NCI-H526 (cell line): Measurements from ENCODE around the gene KCNK10.

Experiments
- DNase-seq, 2 experiments: peaks; one replicate each; lab custom pipeline; 2025; lab: John Stamatoyannopoulos, UW

Gene KCNK10

GRCh38 chr14:88321692-88322503 lies 1.2 kb downstream of the KCNK10 start:
- peak in 1 of 2 experiments; percentile 28 for DNase-seq

- DNase-seq, result no peak
These were observed 4.7 kb downstream of the KCNK10 start for GRCh38 chr14:88318406-88318805.

GRCh38 chr14:88316521-88316920 lies 6.5 kb downstream of the KCNK10 start:
- no peak for DNase-seq

GRCh38 chr14:88312257-88312656 lies 10.8 kb downstream of the KCNK10 start:
- DNase-seq, result no peak

- DNase-seq, result no peak
These were observed 11.3 kb downstream of the KCNK10 start for GRCh38 chr14:88311780-88312179.

GRCh38 chr14:88310449-88310848 lies 12.6 kb downstream of the KCNK10 start:
- no peak for DNase-seq

- no peak for DNase-seq
These were observed 13.0 kb downstream of the KCNK10 start for GRCh38 chr14:88310021-88310420.

GRCh38 chr14:88305528-88306322 lies 17.3 kb downstream of the KCNK10 start:
- DNase-seq, result no peak

- DNase-seq, result no peak
These were observed 20.0 kb downstream of the KCNK10 start for GRCh38 chr14:88303041-88303440.

GRCh38 chr14:88301381-88301780 lies 21.7 kb downstream of the KCNK10 start:
- DNase-seq, result no peak

- DNase-seq, result no peak
These were observed 22.3 kb downstream of the KCNK10 start for GRCh38 chr14:88300817-88301216.

GRCh38 chr14:88299865-88300530 lies 23.1 kb downstream of the KCNK10 start:
- DNase-seq, result no peak

- no peak for DNase-seq
These were observed 25.8 kb downstream of the KCNK10 start for GRCh38 chr14:88297306-88297705.

- DNase-seq, result no peak
These were observed 26.7 kb downstream of the KCNK10 start for GRCh38 chr14:88296351-88296750.

- DNase-seq, result no peak
These were observed 33.1 kb downstream of the KCNK10 start for GRCh38 chr14:88289996-88290395.

- no peak for DNase-seq
These were observed 33.8 kb downstream of the KCNK10 start for GRCh38 chr14:88289234-88289633.

- DNase-seq, result no peak
These were observed 36.8 kb downstream of the KCNK10 start for GRCh38 chr14:88286309-88286708.

- DNase-seq, result no peak
These were observed 41.6 kb downstream of the KCNK10 start for GRCh38 chr14:88281447-88281846.

- DNase-seq, result no peak
These were observed 46.0 kb downstream of the KCNK10 start for GRCh38 chr14:88276923-88277596.

GRCh38 chr14:88272390-88273269 lies 50.4 kb downstream of the KCNK10 start:
- no peak for DNase-seq

- DNase-seq, result no peak
These were observed 51.9 kb downstream of the KCNK10 start for GRCh38 chr14:88271205-88271604.
